ENCODE results near the gene OPHN1. TPM values are rescaled to one million over a fixed set of nuclear protein-coding genes. Genes with fewer than 3 reads are reported as not detected.
"Not testable (repeated sequence)": the region's sequence is repeated elsewhere in the genome, so short reads cannot be mapped to it uniquely, and the experiment has no call there.

The OPHN1 gene
- total and polyA plus RNA-seq, 2 donors = 4.3 to 19.6 TPM

DNA sequence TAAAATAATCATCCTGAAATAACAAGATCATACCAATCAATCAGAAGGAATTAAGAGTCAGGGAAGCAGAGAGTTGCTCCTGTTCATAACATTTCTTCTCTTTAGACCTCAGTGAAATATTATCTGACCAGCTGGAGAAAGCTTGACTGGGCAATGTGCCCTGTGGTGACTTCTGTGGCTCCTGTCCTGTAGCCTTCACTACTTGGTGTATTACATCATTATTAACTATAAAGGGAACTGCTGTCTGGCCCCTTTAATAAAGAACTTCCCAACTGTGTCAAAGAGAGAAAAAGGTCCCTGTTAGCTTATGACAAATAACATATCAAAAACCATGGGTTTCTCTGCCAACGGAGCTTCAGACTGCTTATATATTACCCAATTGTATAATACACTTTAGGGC is 18.0 kb downstream of the OPHN1 start:
- DNase-seq (ENCODE audit: extremely low spot score) = no peak
- Histone ChIP-seq H3K27ac (ENCODE audit: low read depth) (no peak overlapping the region), H3K4me1 (ENCODE audit: insufficient read depth) (no peaks in the 10 kb centered on the region), H3K4me3 (ENCODE audit: low read depth, low read length) (no peak overlapping the region), H3K36me3 (ENCODE audit: insufficient read depth) (no peaks in the 10 kb centered on the region)
- 38% methylated on average over 1 of the region's 1 CpG for WGBS

- no peak for DNase-seq (ENCODE audit: extremely low spot score)
- Histone ChIP-seq H3K36me3 (ENCODE audit: insufficient read depth) (no peaks in the 10 kb centered on the region), H3K4me1 (ENCODE audit: insufficient read depth) (no peaks in the 10 kb centered on the region), H3K27ac (ENCODE audit: low read depth) (no peak overlapping the region), H3K4me3 (ENCODE audit: low read depth, low read length) (no peak overlapping the region)
- WGBS = 94% methylated on average over 3 of the region's 3 CpGs
Observed at GRCh38 chrX:68413254-68413653, 20.0 kb downstream of the OPHN1 start.

DNA sequence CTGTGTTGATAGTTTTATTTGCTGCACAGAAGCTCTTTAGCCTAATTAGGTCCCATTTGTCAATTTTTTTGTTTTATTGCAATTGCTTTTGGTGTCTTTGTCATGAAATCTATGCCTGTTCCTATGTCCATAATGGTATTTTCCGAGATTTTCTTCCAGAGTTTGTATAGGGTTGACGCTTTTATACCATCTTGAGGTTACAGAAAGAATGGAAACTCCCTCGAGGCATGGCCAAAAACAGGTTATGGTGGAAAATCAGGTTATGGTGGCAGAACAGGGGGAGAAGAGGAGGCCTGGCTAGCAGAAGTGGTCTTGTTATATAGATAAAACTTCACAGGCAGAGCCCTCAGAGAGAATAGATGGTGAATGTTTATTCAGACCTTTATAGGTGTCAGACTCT is 21.6 kb downstream of the OPHN1 start:
- H3K4me3 ChIP-seq (ENCODE audit: low read depth, low read length) = no peak overlapping the region
- DNase-seq (ENCODE audit: extremely low spot score) = peak; percentile 13
- no peak overlapping the region for H3K27ac ChIP-seq (ENCODE audit: low read depth)
- no peaks in the 10 kb centered on the region for H3K36me3 ChIP-seq (ENCODE audit: insufficient read depth)
- H3K4me1 ChIP-seq (ENCODE audit: insufficient read depth) = no peaks in the 10 kb centered on the region
- WGBS = 84% methylated on average over 3 of the region's 3 CpGs

GRCh38 chrX:68409194-68409593 is 24.1 kb downstream of the OPHN1 start:
- no peak for DNase-seq (ENCODE audit: extremely low spot score)
- WGBS = 84% methylated on average over 1 of the region's 1 CpG
- Histone ChIP-seq H3K4me1 (ENCODE audit: insufficient read depth) (no peaks in the 10 kb centered on the region), H3K27ac (ENCODE audit: low read depth) (no peak overlapping the region), H3K36me3 (ENCODE audit: insufficient read depth) (no peaks in the 10 kb centered on the region), H3K4me3 (ENCODE audit: low read depth, low read length) (no peak overlapping the region)

DNA sequence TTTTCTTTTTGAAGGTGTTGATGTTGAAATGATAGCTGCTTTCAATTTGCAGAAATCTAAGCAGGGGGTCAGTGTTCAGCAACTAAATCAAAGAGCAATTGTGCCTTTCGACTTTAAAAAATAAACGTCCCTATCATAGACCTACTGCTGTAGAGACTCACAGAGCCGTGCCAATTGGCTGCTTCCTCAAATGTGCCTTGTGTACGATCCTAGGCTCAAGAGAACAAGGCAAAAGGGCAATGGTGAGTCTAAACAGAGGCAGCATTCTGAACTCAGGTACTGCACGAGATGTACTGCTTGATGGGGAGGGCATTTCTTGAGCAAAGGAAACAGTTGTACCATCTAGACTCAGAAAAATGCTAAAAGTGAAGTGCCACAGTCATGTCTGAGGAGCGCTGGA is 29.8 kb downstream of the OPHN1 start:
- Histone ChIP-seq H3K36me3 (ENCODE audit: insufficient read depth) (no peaks in the 10 kb centered on the region), H3K4me3 (ENCODE audit: low read depth, low read length) (no peak overlapping the region)
- 63% methylated on average over 6 of the region's 6 CpGs for WGBS

GRCh38 chrX:68403038-68403437 is 30.3 kb downstream of the OPHN1 start:
- DNase-seq (ENCODE audit: extremely low spot score) = no peak
- 55% methylated on average over 2 of the region's 2 CpGs for WGBS
- Histone ChIP-seq H3K27ac (ENCODE audit: low read depth) (no peak overlapping the region), H3K36me3 (ENCODE audit: insufficient read depth) (no peaks in the 10 kb centered on the region), H3K4me1 (ENCODE audit: insufficient read depth) (no peaks in the 10 kb centered on the region), H3K4me3 (ENCODE audit: low read depth, low read length) (no peak overlapping the region)

More for the DNA sequence above, 29.8 kb downstream of the OPHN1 start:
- no peak for DNase-seq (ENCODE audit: extremely low spot score)
- Histone ChIP-seq H3K27ac (ENCODE audit: low read depth) (no peak overlapping the region), H3K4me1 (ENCODE audit: insufficient read depth) (no peaks in the 10 kb centered on the region)

DNA sequence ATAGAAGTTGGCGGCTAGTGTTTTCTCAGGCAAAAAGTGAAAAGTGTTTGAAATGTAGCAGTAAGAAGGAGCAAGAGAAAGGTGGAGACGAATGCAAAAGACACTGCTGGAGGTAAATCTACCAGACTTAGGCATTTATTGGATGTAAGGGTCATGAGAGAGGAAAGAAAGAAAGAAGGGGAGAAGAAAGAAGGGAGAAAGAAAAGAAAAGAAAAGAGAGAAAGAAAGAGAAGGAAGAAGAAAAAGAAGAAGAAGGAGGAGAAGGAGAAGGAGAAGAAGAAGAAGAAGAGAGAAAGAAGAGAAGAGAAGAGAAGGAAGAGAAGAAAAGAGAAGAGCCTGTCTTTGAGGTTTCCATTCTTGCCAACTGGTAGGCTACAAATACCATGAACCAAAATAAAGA is 31.2 kb downstream of the OPHN1 start:
- H3K27ac ChIP-seq (ENCODE audit: low read depth) = no peak overlapping the region
- H3K4me1 ChIP-seq (ENCODE audit: insufficient read depth) = no peaks in the 10 kb centered on the region
- no peak overlapping the region for H3K4me3 ChIP-seq (ENCODE audit: low read depth, low read length)
- DNase-seq (ENCODE audit: extremely low spot score) = no peak
- 97% methylated on average over 2 of the region's 2 CpGs for WGBS
- no peaks in the 10 kb centered on the region for H3K36me3 ChIP-seq (ENCODE audit: insufficient read depth)

DNA sequence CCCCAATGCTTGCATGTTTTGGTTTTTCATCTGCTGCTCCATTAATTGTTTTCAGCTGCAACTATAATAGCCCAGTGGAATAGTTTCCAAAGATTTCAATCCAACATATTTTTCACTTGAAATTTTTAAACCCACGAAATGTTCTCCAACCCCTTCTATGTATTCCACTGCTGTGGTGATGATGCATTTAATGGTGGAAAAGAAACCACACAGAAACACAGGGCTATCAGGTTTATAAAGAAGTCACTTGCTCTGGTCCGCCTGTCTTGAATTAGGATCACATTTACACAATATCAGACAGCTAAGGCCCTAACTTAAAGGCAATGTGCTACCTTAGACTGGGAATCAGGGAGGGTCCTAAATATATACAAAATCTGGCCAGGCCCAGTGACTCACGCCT is 35.0 kb downstream of the OPHN1 start:
- no peak for DNase-seq (ENCODE audit: extremely low spot score)
- no peaks in the 10 kb centered on the region for H3K4me1 ChIP-seq (ENCODE audit: insufficient read depth)
- WGBS = 86% methylated on average over 3 of the region's 3 CpGs
- no peak overlapping the region for H3K4me3 ChIP-seq (ENCODE audit: low read depth, low read length)
- H3K36me3 ChIP-seq (ENCODE audit: insufficient read depth) = no peaks in the 10 kb centered on the region
- H3K27ac ChIP-seq (ENCODE audit: low read depth) = no peak overlapping the region

GRCh38 chrX:68396953-68397352 is 36.3 kb downstream of the OPHN1 start:
- H3K27ac ChIP-seq (ENCODE audit: low read depth) = no peak overlapping the region
- H3K4me3 ChIP-seq (ENCODE audit: low read depth, low read length) = no peak overlapping the region
- no peak for DNase-seq (ENCODE audit: extremely low spot score)
- H3K4me1 ChIP-seq (ENCODE audit: insufficient read depth) = no peaks in the 10 kb centered on the region
- WGBS = 24% methylated on average over 2 of the region's 2 CpGs
- H3K36me3 ChIP-seq (ENCODE audit: insufficient read depth) = no peaks in the 10 kb centered on the region

- H3K27ac ChIP-seq (ENCODE audit: low read depth); H3K4me1 ChIP-seq (ENCODE audit: insufficient read depth); H3K36me3 ChIP-seq (ENCODE audit: insufficient read depth); DNase-seq (ENCODE audit: extremely low spot score); H3K4me3 ChIP-seq (ENCODE audit: low read depth, low read length): not testable (repeated sequence)
- 97% methylated on average over 3 of the region's 3 CpGs for WGBS
Observed at GRCh38 chrX:68389419-68389960, 43.8 kb downstream of the OPHN1 start.

DNA sequence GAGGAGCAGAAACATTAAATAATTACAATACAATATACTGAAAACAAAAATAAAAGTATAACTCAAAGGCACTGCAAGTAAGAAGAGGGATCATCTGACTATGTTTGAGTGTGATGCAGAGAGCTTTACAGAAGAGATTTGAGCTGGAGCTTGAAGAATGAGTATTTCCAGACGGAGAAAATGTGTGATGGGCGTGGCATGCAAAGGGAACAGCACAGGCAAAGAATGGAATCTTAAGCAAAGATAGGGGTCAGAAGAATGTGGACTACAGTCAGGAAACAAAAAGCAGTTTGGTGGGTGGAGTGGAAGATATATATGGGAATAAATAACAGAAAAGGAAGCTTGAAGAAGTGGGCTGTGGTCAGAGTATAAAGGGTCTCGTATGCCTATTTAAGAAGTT is 45.5 kb downstream of the OPHN1 start:
- Histone ChIP-seq H3K4me3 (ENCODE audit: low read depth, low read length) (no peak overlapping the region), H3K4me1 (ENCODE audit: insufficient read depth) (no peaks in the 10 kb centered on the region), H3K27ac (ENCODE audit: low read depth) (no peak overlapping the region), H3K36me3 (ENCODE audit: insufficient read depth) (no peaks in the 10 kb centered on the region)
- no peak for DNase-seq (ENCODE audit: extremely low spot score)
- WGBS = 79% methylated on average over 3 of the region's 3 CpGs

GRCh38 chrX:68383540-68383939 is 49.8 kb downstream of the OPHN1 start:
- no peak overlapping the region for H3K4me3 ChIP-seq (ENCODE audit: low read depth, low read length)
- WGBS = 78% methylated on average over 5 of the region's 5 CpGs
- H3K27ac ChIP-seq (ENCODE audit: low read depth) = no peak overlapping the region
- H3K36me3 ChIP-seq (ENCODE audit: insufficient read depth) = no peaks in the 10 kb centered on the region
- DNase-seq (ENCODE audit: extremely low spot score) = no peak
- H3K4me1 ChIP-seq (ENCODE audit: insufficient read depth) = no peaks in the 10 kb centered on the region

DNA sequence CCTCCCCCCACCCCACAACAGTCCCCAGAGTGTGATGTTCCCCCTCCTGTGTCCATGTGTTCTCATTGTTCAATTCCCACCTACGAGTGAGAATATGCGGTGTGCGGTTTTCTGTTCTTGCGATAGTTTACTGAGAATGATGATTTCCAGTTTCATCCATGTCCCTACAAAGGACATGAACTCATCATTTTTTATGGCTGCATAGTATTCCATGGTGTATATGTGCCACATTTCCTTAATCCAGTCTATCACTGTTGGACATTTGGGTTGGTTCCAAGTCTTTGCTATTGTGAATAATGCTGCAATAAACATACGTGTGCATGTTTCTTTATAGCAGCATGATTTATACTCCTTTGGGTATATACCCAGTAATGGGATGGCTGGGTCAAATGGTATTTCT is 55.7 kb downstream of the OPHN1 start:
- H3K4me3 ChIP-seq (ENCODE audit: low read depth, low read length); DNase-seq (ENCODE audit: extremely low spot score); H3K36me3 ChIP-seq (ENCODE audit: insufficient read depth); H3K4me1 ChIP-seq (ENCODE audit: insufficient read depth); H3K27ac ChIP-seq (ENCODE audit: low read depth): not testable (repeated sequence)
- WGBS = 97% methylated on average over 5 of the region's 5 CpGs

DNA sequence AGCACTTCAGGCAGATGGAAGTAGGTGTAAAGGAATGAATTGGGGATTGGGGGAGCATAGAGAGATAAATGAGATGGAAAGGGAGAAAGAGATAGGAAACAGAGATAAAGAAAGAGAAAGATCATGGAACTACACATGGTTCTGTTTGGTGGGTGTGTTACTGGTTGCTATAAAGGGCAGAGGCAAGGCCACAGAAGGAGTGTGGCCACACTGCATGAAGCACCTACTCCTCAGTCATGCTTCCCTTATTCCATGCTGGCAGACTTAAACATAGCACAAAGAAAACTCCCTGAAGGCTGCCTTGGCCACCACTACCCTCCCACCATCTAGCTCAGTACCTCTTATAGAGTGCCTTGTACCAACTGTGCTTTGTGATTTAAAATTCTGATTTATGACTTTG is 56.9 kb downstream of the OPHN1 start:
- no peak overlapping the region for H3K4me3 ChIP-seq (ENCODE audit: low read depth, low read length)
- H3K36me3 ChIP-seq (ENCODE audit: insufficient read depth) = no peaks in the 10 kb centered on the region
- H3K4me1 ChIP-seq (ENCODE audit: insufficient read depth) = no peaks in the 10 kb centered on the region
- DNase-seq (ENCODE audit: extremely low spot score) = no peak
- no peak overlapping the region for H3K27ac ChIP-seq (ENCODE audit: low read depth)

- no peak overlapping the region for H3K27ac ChIP-seq (ENCODE audit: low read depth)
- no peak for DNase-seq (ENCODE audit: extremely low spot score)
- no peaks in the 10 kb centered on the region for H3K36me3 ChIP-seq (ENCODE audit: insufficient read depth)
- no peak overlapping the region for H3K4me3 ChIP-seq (ENCODE audit: low read depth, low read length)
- WGBS = 95% methylated on average over 2 of the region's 2 CpGs
- H3K4me1 ChIP-seq (ENCODE audit: insufficient read depth) = no peaks in the 10 kb centered on the region
Observed at GRCh38 chrX:68375803-68376202, 57.5 kb downstream of the OPHN1 start.
